NCI-H774 (cell line): ENCODE data around the gene NECTIN1.

Experiments
- DNase-seq: peaks from one replicate; lab custom pipeline; 2025; lab: John Stamatoyannopoulos, UW

The NECTIN1 gene, protein sequence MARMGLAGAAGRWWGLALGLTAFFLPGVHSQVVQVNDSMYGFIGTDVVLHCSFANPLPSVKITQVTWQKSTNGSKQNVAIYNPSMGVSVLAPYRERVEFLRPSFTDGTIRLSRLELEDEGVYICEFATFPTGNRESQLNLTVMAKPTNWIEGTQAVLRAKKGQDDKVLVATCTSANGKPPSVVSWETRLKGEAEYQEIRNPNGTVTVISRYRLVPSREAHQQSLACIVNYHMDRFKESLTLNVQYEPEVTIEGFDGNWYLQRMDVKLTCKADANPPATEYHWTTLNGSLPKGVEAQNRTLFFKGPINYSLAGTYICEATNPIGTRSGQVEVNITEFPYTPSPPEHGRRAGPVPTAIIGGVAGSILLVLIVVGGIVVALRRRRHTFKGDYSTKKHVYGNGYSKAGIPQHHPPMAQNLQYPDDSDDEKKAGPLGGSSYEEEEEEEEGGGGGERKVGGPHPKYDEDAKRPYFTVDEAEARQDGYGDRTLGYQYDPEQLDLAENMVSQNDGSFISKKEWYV

DNA sequence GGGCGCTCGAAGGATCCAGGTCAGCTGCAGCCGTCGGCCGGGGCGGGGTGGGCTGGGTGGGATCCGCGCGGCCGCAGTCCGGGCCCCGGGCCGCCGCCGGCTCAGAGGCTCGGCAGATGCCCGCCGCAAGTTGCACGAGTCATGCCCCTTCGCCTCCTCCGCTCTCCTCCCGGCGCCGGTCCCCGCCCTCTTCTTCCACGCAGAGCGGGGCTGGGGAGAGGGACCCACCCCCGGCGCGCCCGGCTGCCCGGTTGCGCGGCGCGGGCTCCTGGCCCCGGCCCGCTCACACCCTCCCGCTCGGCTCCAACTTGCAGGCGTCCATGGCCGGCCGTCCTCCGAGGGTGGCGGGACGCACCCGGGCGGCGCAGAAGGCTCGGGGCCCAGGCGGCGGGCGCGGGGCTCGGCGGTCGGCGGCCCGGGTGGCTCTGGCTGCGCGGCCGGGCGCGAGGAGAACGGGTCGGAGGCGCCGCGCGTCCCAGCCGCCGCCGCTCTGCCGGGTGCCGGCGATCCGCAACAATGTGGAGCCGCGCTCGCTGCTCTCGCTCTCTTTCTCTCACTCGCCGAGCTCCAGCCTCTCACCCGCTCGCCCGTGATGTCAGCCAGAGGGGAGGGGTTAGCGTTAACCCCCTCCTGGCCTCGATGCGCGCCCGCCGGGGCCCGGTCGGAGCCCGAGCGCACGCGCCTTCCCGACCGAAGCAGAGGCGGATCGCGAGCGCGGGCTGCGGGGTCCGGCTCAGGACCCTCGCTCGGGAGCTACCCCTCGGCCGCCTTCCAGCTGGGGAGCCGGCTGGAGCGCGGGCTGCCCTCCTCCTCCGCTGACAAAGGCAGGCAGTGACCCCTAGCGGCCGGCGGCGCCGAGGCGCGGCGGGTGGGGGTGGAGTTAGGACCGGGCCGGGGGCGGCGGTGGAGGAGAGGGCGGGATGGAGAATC is at the start of gene NECTIN1:
Gene NECTIN1 (minus strand): TSS at position 550 of the 930 bp plus-strand sequence. CDS start 647 bp downstream, outside the sequence.
- DNase-seq = peak; percentile 92

DNA sequence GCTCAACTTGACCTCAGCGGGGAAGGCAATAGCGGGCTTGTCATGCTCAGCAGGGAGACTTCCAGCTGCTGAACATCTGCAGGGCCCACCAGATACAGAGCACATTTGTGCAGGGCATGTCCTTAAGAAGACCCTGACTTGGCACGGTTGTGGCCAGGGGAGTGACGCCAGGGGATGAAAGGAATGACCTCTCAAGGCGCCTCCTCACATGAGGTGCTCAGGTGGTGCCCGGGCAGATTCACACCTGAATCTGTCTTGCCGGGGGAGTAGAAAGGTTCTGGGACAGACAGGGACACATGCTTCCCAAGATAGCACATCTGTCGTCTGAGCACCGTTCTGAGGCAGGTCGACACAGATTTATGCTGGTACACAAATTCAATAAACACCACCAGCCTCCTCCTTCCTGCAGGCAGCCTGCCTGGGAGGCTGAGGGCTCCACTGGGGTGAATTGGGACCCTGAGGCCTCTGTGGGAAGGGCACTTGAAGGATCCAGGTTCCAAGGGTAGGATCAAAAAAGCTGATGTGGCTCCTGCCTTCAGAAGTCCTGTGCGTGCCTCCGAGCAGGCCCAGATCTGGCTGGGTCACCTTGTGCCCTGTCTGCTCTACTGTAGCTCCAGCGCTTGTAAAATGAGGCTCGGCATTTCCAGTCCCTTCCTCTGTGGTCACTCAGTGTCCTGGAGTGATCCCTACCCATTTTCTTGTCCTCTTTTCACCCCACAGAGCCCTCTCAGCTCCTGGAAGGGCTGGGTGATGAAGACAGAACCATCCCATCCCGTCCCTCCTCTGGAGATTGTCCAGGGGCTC is 49.6 kb upstream of the NECTIN1 start:
- no peak for DNase-seq

DNA sequence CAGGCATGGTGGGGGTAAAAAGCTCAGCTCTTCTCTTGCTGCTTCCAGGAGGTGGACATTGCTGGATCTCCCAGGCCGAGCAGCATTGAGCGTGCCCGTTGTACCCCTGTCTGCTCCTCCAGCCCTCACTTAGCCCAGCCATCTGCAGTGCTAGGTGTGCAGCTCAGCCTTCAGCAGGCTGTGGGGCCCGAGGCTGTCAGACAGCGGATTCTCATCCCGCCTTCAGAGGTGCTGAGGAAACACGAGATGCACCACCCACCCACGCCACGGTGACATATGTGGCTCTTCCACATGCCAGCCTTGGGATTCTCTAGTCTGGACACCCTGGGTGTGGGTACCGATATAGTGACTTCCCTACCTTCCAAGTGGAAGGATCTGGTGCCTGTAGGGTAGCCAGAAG is 48.9 kb upstream of the NECTIN1 start:
- DNase-seq = no peak

DNA sequence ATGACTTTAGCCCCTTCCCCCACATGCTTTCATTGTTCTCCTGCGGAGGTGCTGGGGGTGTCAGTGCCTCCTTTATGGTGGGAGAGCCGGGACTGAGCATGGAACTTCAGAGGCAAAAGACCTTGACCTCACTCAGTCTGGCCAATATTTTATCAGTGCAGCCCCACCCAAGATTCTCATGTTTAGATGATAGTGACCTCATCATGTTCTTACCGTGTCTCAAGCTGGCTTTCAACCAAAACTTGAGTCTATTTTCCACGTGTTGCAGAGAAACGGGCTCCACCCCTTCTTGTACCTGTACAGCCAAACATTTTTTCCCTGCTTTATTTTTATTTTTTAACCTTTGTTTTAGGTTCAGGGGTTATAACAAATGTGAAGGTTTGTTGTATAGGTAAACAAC is 47.7 kb upstream of the NECTIN1 start:
- no peak for DNase-seq

DNA sequence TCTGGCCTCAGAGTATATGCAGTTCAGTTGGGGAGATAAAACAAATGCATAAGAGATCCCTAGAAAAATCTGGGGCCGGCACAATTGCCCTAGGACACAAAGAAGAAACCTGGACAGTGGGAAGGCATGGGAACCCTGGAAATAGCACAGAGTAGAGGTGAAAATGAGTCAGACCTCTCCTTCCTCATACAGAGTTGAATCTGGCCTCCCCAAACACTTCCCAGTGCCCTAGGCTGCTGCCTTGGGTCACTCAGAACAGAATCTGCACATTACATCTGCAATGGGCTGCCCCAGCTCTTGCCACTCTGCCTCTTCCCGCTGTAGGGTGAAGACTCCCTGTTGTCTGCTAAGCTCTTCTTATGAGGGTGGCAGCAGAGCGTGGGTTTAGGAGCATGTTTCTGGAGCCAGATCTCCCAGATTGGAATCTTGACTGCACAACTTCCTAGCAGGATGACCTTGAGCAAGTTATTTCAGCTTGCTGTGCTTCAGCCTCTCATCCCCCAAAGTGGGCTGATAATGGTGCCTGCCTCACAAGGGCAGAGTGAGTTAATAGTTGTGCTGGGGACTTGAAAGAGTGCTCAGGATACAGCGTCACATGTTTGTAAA is 47.1 kb upstream of the NECTIN1 start:
- DNase-seq = no peak

DNA sequence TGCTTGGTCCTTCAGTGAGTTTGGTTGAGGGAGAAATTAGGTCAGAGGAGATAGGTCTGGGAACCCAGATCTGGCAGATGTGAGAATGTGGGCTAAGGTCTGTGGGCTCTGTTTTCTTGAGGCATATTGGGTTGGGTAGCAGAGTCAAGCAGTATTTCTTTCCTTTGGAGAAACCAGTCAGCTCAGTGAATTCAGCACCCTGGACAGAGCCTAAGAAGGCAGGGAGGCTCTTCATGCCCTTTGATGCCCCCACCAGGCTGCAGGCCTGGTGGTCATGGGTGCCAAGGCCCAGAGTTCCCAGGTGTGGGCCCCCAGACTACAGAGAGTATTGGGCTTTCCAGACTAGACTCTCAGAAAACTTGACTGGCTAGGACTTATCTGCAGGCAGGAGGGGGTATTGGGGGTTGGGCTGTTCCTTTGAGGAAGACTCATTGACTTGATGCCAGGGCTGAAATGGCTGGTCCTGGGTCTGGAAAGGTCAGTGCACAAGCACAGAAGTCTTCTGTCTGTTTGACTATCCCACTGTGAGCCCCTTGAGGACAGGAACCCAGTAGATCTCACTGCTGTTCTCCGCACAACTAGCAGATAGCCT is 45.3 kb upstream of the NECTIN1 start:
- no peak for DNase-seq

DNA sequence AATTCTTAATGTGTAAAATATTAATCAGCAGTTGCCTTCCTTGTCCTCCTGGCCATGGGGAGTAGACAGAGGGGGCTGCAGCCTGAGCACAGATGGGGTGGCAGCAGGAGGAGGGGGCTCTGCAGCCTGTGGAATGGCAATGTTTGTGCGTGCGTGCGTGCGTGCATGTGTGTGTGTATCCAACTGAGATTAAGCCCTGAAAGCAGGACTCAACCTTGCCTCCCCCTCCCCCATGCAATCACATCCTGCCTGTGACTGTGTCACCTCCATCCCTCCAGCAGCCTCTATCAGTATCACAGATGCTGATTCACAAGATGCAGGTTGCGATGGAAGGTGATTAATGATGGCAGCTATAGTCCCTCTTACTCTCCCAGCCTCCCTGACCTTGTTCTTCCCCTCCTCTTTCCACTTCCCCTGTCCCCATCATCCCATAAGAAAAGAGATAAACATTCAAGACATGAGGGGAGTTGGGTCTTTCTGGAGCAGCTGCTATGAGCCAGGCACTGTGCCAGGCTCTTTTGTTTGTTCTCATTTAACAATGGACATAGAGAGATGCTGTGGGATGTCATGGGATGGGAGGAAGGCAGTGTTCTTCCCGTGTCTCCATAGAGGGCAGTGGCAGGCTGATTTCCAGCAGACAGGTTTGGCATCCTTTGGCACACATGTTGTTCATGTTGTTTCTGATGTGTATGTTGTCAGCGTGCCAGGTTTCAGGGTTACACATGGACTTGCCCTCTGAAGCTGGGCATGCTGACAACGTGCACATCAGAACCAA is 43.8 kb upstream of the NECTIN1 start:
- DNase-seq = peak; percentile 20

DNA sequence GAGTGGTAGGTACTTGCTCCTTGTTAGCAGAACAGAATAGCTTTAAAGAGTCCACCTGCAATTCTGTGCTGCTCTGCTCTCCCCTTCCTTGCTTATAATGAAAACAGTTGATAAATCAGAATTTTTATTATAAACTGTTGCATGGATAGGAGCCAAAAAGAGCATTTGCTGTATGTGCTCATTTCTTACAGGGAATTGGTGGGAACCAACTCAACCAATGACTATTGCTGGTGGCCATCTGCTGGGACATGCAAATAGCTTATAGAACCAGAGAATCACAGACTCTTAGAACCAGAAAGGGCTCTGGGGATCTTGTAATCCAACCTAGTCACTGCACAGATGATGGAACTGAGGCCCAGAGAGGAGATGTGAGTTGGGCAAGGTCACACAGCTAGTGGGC is 43.1 kb upstream of the NECTIN1 start:
- no peak for DNase-seq

DNA sequence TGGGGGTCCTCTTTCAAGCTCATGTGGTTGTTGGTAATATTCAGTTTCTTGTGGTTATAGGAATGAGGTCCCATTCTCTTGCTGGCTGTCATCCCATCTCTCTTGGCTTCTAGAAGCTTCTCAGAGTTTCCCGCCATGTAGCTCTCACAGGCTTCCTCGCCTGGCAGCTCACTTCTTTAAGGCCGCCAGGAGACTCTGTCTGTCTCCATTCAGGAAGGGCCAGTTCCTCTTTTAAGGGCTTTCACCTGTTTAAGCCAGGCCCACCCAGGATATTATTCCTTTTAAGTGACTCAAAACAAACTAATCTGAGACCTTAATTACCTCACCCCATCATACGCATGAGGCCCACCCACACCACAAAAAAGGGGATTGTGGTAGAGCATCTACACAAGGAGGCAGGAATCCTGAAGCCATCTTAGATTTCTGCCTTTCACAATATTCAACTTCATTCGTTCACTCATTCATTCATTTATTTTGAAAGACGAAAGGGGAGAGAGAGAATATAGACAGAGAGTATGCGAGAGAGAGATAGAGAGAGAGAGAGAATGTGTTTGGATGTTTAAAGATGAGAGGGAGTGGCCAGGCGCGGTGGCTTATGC is 42.3 kb upstream of the NECTIN1 start:
- DNase-seq = no peak

DNA sequence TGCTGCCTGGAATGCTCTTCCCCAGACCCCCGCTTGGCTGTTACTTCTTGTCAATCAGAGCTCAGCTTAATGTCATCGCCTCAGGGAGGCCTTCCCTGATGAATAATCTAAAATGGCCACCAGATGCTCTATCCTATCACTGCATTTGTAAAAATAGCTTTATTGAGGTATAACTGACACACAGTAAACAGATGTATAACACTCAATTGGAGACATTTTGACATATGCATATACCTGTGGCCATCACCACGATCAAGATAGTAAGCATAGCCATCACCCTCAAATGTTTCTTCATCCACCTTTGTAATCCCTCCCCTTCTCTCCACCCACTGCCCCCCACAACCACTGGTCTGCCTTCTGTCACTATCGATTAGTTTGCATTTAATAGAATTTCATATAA is 36.6 kb upstream of the NECTIN1 start:
- no peak for DNase-seq

DNA sequence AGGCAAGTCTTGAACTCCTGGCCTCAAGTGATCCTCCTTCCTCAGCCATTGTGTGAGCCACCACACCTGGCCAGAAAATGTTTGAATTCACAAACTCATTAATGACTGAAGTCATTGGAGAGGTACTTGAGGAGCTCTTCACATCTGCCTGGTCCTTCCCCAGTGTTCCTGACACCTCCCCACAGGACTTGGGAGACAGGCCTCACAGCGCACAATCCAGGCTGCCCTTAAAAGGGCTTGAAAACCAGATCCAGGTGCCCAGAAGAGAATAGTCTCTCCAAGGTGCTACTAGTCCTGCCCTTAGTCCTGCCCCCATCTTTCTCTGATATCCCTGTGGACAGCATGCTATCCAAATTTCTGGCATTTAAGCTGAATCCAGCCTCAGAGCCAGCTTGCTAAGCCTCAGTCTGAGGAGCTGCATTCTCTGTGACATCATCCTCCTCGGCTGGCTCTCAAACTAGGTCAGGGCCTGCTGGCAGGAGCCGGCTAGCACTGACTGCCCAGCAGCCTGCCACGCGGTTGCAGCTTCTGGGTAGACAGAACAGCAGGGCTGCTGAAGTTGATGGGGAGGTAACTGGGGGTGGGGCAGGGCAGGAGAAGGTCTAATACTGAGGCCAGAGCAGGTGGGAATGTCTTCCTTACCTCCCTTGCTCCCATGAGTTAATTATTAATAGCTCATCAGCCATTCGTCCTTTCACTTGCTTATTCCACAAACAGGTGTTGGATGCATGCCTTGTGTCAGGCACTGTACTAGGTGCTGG is 35.3 kb upstream of the NECTIN1 start:
- DNase-seq = no peak

DNA sequence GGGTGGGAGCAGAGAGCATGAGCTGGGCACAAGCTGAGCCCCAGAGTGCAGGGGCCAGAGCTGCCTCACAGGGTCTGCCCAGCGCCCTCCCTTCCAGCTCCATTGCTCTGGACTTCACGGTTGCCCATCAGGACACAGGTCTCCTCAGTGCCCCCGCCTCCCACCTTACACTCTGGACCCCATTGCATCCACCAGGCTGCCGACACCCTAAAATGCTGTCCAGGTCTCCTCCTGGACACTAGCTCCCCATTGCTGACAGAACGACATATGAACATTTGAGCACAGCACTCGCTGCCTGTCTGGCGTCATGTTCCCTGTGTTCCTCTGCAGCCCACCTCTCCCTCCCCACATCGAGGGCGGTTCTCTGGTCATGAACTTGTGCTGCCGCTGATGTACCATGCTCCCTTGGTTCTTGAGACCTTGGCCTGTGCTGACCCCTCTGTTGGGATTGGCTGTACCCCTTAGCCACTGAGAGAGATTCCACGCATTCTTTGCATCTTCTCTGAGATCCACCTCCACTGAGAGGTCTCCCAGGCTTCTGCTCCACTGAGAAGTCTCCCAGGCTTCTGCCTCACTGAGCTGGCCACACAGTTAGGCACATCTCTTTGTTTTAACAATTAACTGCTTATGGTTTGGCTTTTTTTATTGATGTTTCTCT is 34.2 kb upstream of the NECTIN1 start:
- no peak for DNase-seq

DNA sequence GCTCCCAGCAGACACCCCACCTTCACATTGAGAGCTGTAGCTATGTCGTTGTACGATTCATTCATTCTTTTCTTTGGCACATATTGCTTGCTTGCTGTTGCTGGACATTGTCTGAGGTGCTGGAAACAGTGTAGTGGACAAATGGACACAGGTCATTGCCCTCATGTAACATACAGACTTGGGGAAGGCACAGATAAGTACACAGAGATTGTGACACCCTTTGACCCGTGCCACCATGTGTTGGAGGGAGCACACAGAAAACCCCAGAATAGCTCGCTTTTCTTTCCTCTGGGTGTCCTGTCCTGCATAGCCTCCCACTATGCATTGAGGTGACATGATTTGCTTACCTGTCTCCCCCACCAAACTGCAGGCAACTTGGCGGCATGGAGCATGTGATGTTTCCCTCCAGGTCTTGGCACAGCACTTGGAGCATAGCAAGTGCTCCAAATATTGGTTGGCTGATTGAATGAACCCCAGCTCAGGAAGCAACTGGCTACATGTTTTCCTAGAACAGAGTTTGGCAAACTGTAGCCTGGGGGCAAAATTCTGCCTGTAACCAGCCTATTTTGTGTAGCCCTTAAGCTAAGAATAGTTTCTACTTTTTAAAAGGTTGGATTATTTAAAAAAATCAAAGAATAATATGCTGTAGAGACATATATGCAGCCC is 30.9 kb upstream of the NECTIN1 start:
- no peak for DNase-seq

DNA sequence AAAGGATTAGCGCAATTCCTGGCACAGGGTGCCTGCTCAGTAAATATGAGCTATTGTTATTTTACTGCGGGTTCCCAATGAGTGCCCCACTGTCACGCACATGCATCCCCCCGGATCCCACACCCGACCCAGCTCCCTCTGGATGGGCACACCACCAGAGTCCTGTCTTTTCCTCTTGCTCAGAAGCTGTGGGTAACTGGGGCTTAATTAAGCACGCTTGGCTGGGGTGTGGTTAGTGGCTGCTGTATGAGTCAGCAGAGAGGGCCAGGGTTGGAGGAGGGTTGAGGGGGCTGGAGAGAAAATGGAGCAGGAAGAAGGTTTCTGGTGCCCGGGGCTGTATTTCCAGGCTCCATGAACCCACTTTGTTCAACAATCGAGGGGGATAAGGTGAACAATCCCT is 30.3 kb upstream of the NECTIN1 start:
- DNase-seq = no peak

DNA sequence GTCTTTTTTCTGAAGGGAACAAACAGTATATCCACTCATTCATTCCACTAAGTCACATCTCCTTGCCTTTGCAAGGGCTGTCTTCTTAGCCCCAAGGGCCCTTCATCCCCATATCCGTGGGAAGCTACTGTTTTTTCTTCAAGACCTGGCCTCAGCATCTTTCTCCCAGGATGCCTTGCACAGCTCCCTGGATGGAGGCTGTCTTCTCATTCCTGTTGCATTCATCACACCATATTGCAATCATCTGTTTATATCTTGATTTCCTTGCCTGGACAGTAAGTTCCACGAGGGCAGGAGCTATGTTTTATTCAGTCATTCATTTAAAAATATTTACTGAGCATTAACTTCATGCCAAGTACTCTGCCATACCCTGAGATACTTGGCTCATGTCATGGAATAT is 29.3 kb upstream of the NECTIN1 start:
- no peak for DNase-seq

DNA sequence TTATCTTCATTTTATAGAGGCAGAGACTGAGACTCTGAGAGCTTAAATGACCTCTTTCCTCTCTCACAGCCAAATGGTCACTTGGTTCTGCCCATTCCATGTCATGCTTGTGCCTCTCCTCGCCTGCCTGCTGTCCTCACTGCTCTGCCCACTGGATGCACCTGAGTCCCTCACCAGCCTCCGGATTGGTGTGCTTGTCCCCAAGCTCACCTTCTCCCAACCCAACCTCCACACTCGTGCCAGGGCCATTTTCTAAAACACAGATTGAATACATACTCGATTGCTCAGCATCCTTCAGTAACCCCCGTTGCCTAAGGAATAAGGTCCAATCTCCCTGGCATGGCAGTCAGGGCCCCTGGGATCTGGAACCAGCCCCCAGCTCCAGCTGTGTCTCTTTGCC is 28.4 kb upstream of the NECTIN1 start:
- no peak for DNase-seq

DNA sequence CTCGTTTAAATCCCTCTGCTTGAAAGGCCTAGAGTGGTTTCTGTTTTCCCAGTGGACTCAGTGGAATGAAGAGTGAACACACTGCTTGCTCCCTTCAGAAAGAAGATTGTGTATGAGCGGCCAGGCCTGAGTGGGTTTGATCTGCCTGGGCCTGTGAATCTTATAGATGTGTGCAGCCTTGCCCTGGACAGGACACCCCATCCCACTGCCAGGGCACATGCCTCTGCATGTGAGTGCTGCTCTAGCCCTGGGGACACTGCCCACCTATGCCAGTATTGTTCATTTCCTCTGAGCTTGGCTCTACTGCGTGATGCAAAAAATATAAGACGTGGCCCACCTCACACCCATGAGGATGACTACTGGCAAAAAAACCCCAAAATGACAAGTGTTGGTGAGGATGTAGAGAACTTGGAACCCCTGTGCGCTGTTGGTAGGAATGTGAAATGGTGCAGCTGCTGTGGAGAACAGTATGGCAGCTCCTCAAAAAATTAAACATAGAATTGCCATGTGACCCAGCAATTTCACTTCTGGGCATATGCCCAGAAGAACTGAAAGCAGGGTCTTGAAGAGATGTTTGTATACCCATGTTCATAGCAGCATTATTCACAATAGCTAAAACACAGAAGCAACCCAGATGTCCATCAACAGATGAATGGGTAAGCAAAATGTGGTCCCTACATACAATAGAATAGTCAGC is 27.3 kb upstream of the NECTIN1 start:
- no peak for DNase-seq
